Muscle of leg (tissue), 11 donors: ENCODE data around the gene PLCB1. TPM values are rescaled to one million over a fixed set of nuclear protein-coding genes. Genes with fewer than 3 reads are reported as not detected.
A peak's percentile ranks its signal among the peaks of the same experiment; 100 is the strongest.
"Not testable (repeated sequence)": the region's sequence is repeated elsewhere in the genome, so short reads cannot be mapped to it uniquely, and the experiment has no call there.

Experiments used
- DNase-seq: peaks from one replicate; pipeline ENCODE4 v3.0.0; 2013
- H3K27ac ChIP-seq: one replicate; pipeline ENCODE4 v1.5.1; 2013; ENCODE audit warnings: mild to moderate bottlenecking, low read length, control low read depth
- H3K27me3 ChIP-seq: one replicate; pipeline ENCODE4 v1.6.1; 2013; ENCODE audit warnings: low read length; ENCODE audit not compliant: control insufficient read depth, insufficient read depth
- H3K36me3 ChIP-seq: one replicate; pipeline ENCODE4 v1.6.1; 2013; ENCODE audit warnings: low read length; ENCODE audit not compliant: control insufficient read depth, insufficient read depth
- H3K4me1 ChIP-seq: one replicate; pipeline ENCODE4 v1.6.1; 2013; ENCODE audit warnings: low read length; ENCODE audit not compliant: control insufficient read depth, insufficient read depth
- H3K4me3 ChIP-seq: one replicate; pipeline ENCODE4 v1.5.1; 2013; ENCODE audit warnings: low read length, control low read depth
- H3K9me3 ChIP-seq: replicated peaks from 2 replicates; pipeline ENCODE4 v1.6.1; 2013; ENCODE audit warnings: low read depth, low read length; ENCODE audit not compliant: control insufficient read depth
- WGBS: methylation state at CpG from one replicate; pipeline ENCODE4 v1.1.5; 2013; ENCODE audit warnings: missing lambda C conversion rate; ENCODE audit not compliant: insufficient coverage; 5-methylcytosine and 5-hydroxymethylcytosine counted together
- polyA plus RNA-seq, 8 donors: library from polyadenylated mRNA; unstranded; fragments of 120-200 nt; gene quantifications; one replicate each; pipeline versions ENCODE4 v1.2.1 to v1.2.3, GENCODE V29; 2013; ENCODE audit warnings: inconsistent platforms in 1 of 8, low replicate concordance in 1 of 8; ENCODE audit not compliant: insufficient read length in 8 of 8, insufficient read depth in 1 of 8
- total RNA-seq: library from RNA; stranded (reverse); fragments of 120-200 nt; gene quantifications from one replicate; pipeline ENCODE4 v1.2.4, GENCODE V29; 2013

The PLCB1 gene
- total and polyA plus RNA-seq, 9 donors, result 6.8 to 14.3 (median 9.0) TPM

- H3K27me3 ChIP-seq, result no peaks in the 10 kb centered on the region
- no peak overlapping the region for H3K4me3 ChIP-seq
- H3K4me1 ChIP-seq, result no peaks in the 10 kb centered on the region
- no CpG with 5 or more reads among the region's 1 CpG for WGBS
- H3K36me3 ChIP-seq, result no peaks in the 10 kb centered on the region
- no peaks in the 10 kb centered on the region for H3K9me3 ChIP-seq
- no peak overlapping the region for H3K27ac ChIP-seq
- DNase-seq, result no peak
These were observed 455.2 kb downstream of the PLCB1 start for GRCh38 chr20:8587251-8587650.

DNA sequence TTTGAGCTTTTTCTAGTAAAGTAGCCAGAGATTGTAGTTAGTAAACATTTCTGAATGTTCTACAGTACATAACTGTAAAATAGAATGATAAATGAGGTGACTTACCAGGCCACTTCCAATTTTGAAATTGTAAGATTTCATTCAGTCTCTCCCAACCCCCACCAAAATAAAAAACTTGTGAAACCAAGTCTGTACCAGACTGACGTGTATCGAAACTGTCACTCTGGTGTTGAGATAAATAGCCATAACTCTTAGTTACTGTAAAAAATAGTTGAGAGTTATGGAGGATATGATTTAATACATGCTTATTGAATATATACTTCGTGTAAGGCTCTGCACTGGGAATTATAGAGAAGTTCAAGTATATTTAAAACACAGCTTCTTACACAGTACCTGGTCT, 455.7 kb downstream of the PLCB1 start:
- H3K27ac ChIP-seq, result no peak overlapping the region
- no peaks in the 10 kb centered on the region for H3K27me3 ChIP-seq
- H3K9me3 ChIP-seq, result no peaks in the 10 kb centered on the region
- no peak overlapping the region for H3K4me3 ChIP-seq
- no CpG with 5 or more reads among the region's 3 CpGs for WGBS
- no peaks in the 10 kb centered on the region for H3K4me1 ChIP-seq
- no peaks in the 10 kb centered on the region for H3K36me3 ChIP-seq
- no peak for DNase-seq

DNA sequence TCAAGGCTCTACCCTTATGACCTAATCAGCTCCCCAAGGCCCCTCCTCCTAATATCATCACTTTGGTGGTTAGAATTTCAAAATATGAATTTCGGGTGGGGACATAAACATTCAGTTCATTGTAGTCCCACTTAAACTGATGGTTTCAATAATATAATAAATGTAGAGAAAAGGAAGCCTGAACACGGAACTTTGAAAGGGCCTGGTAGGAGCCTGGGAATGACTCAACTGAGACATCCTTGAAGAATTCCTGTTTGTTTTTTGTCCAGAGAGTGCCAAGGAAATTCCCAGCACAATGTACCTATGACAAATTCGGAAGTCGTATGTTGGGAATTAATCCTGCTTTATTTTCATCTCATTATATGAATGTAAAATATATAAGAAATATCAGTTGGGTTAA, 457.9 kb downstream of the PLCB1 start:
- no CpG with 5 or more reads among the region's 4 CpGs for WGBS

DNA sequence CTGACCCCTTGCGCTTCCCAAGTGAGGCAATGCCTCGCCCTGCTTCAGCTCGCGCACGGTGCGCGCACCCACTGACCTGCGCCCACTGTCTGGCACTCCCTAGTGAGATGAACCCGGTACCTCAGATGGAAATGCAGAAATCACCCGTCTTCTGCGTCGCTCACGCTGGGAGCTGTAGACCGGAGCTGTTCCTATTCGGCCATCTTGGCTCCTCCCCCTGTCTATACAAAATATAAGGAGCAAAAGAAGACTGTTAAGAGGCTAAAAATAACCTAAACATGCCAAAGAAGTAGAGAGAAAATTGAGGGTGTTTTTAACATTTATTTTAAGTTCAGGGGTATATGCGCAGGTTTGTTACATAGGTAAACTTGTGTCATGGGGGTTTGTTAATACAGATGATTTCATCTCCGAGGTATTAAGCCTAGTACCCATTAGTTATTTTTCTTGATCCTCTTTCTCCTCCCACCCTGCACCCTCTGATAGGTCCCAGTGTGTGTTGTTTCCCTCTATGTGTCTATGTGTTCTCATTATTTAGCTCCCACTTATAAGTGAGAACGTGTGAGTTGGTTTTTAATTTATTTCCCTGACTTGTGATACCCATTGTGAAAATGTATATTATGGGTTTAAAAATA, 469.0 kb downstream of the PLCB1 start:
- no CpG with 5 or more reads among the region's 18 CpGs for WGBS
- not testable (repeated sequence) for H3K4me1 ChIP-seq, H3K27ac ChIP-seq, H3K27me3 ChIP-seq, H3K36me3 ChIP-seq, DNase-seq, H3K4me3 ChIP-seq, H3K9me3 ChIP-seq

More for the DNA sequence above, 457.9 kb downstream of the PLCB1 start:
- no peak overlapping the region for H3K27ac ChIP-seq
- H3K27me3 ChIP-seq, result no peaks in the 10 kb centered on the region
- no peaks in the 10 kb centered on the region for H3K4me1 ChIP-seq
- H3K9me3 ChIP-seq, result no peaks in the 10 kb centered on the region
- no peak overlapping the region for H3K4me3 ChIP-seq
- H3K36me3 ChIP-seq, result no peaks in the 10 kb centered on the region
- DNase-seq, result no peak

DNA sequence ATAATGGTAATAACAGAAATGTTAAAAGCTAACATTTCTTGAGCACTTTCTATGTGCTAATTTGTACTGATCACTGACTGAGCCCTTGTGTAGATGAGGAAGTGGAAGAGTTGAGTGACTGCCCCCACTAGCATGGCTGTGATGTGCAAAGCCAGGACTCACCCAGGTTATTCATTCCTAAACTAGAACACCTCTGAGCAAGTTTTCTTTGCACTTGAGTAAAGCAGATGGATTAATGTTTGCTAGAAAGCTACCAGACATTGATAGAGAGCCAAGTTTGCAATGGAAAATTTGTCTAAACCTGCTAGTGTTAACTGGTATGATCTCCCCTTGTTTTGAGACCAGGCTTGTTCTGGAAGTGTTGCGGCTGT, 469.5 kb downstream of the PLCB1 start:
- Histone ChIP-seq H3K4me1 (no peaks in the 10 kb centered on the region), H3K4me3 (no peak overlapping the region), H3K9me3 (no peaks in the 10 kb centered on the region), H3K27me3 (no peaks in the 10 kb centered on the region), H3K27ac (no peak overlapping the region), H3K36me3 (no peaks in the 10 kb centered on the region)
- DNase-seq, result peak; percentile 38
- WGBS, result 92% methylated on average over 1 of the region's 1 CpG

DNA sequence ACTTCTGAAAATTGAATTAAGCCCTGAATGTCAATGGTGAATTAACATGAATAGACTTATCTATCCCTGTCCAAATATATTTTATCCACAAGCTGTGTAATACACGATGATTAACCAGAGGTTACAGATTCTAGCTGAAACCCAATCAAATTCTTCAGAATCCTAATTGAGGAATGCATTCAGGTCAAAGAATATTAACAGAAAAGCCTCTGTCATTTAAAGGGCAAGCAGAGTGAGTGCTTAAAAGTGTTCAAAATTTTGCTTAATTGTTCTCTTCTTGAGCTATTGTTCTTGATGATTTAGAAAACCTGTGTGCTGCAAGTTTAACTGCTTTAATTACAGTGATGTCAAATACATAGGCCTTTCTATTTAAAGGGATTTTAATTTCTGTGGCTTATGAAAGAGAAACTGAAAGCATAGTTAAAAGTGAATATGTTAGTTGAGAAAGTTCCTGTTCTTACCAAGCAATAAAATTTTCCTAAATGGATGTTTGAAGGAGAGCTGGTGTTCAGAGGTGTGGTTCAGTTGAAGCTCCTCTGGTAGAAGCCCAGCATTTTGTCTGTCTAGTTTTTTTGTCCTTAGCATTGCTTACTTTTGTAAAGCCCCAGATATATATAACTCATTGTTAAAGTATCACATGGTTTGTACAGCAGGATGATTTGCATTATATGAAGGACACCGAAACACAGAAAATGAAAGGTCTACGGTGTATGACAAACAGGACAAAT, 470.5 kb downstream of the PLCB1 start:
- Histone ChIP-seq H3K4me3 (no peak overlapping the region), H3K9me3 (no peaks in the 10 kb centered on the region), H3K27me3 (no peaks in the 10 kb centered on the region), H3K27ac (peak overlapping the region; percentile 45), H3K36me3 (no peaks in the 10 kb centered on the region), H3K4me1 (no peaks in the 10 kb centered on the region)
- WGBS, result no CpG with 5 or more reads among the region's 3 CpGs
- no peak for DNase-seq

- H3K4me3 ChIP-seq, result no peak overlapping the region
- H3K4me1 ChIP-seq, result no peaks in the 10 kb centered on the region
- no peak for DNase-seq
- no CpG with 5 or more reads among the region's 1 CpG for WGBS
- no peaks in the 10 kb centered on the region for H3K27me3 ChIP-seq
- H3K36me3 ChIP-seq, result no peaks in the 10 kb centered on the region
- no peak overlapping the region for H3K27ac ChIP-seq
- no peaks in the 10 kb centered on the region for H3K9me3 ChIP-seq
These were observed 476.4 kb downstream of the PLCB1 start for GRCh38 chr20:8608470-8608869.

GRCh38 chr20:8616792-8617191, 484.7 kb downstream of the PLCB1 start:
- Histone ChIP-seq H3K36me3 (no peaks in the 10 kb centered on the region), H3K9me3 (no peaks in the 10 kb centered on the region), H3K4me1 (no peaks in the 10 kb centered on the region), H3K27me3 (no peaks in the 10 kb centered on the region), H3K27ac (no peak overlapping the region), H3K4me3 (no peak overlapping the region)
- DNase-seq, result peak; percentile 56

DNA sequence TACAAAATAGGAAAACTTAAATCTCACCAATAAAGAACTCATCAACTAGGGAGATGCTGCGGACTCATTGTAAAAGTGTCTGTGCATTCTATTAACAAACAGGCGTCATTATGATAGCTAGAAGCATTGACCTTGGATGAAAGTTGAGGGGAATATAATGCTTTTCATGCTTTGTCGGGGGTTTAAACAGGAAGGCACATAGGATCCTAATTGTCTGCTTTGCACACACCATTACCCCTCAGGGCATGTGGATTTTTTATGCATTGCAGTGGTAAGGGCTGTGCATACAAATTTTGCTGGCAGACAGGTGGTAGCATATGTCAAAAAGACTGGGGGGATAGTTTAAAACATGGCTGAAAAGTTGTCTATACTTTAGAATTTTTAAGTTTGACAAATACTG, 488.9 kb downstream of the PLCB1 start:
- no CpG with 5 or more reads among the region's 3 CpGs for WGBS
- Histone ChIP-seq H3K4me3 (no peak overlapping the region), H3K4me1 (no peaks in the 10 kb centered on the region), H3K27ac (no peak overlapping the region), H3K27me3 (no peaks in the 10 kb centered on the region), H3K9me3 (no peaks in the 10 kb centered on the region), H3K36me3 (no peaks in the 10 kb centered on the region)
- DNase-seq, result no peak

DNA sequence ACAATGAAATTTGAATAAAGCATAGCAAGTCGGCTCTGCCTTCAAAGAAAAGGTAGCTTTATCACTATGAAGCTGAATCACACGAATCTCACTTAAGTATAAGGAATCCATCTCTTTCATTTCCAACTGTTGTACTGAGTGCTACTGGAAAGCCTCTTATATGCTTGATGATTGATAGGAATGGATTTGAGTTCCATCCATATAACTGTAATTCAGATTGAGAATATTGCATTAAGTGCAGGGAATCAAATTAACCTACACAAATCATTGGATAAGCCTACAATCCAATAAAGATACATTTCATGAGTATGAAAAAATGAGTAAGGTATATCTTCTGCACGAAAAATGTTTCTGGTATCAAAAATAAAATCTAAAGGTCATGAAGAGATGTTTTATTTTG, 492.0 kb downstream of the PLCB1 start:
- no peak for DNase-seq
- H3K36me3 ChIP-seq, result no peaks in the 10 kb centered on the region
- no peak overlapping the region for H3K27ac ChIP-seq
- no CpG with 5 or more reads among the region's 3 CpGs for WGBS
- H3K9me3 ChIP-seq, result no peaks in the 10 kb centered on the region
- no peaks in the 10 kb centered on the region for H3K27me3 ChIP-seq
- H3K4me1 ChIP-seq, result no peaks in the 10 kb centered on the region
- no peak overlapping the region for H3K4me3 ChIP-seq

- Histone ChIP-seq H3K36me3 (no peaks in the 10 kb centered on the region), H3K4me1 (no peaks in the 10 kb centered on the region), H3K27me3 (no peaks in the 10 kb centered on the region), H3K27ac (no peak overlapping the region), H3K9me3 (no peaks in the 10 kb centered on the region), H3K4me3 (no peak overlapping the region)
- no peak for DNase-seq
These were observed 492.6 kb downstream of the PLCB1 start for GRCh38 chr20:8624616-8625015.
